ENCODE results near the gene KTN1. TPM values are rescaled to one million over a fixed set of nuclear protein-coding genes. Genes with fewer than 3 reads are reported as not detected.

The KTN1 gene
- total and polyA plus RNA-seq, 2 experiments from 2014 or later = 124 to 607 TPM

GRCh38 chr14:55532645-55533344 lies 47.2 kb upstream of the KTN1 start:
- ATAC-seq (peak; percentile 85), DNase-seq (ENCODE audit: low spot score) (peak; percentile 47)
- H3K27me3 ChIP-seq (ENCODE audit: insufficient read depth) = no peaks in the 10 kb centered on the region
- no peaks in the 10 kb centered on the region for H3K36me3 ChIP-seq (ENCODE audit: insufficient read depth)
- no peaks in the 10 kb centered on the region for H3K79me2 ChIP-seq (replicated peaks; ENCODE audit: insufficient read depth)
- H3K27ac ChIP-seq (ENCODE audit: low read depth) = no peak overlapping the region
- H3K9me2 ChIP-seq (ENCODE audit: insufficient read depth) = no peaks in the 10 kb centered on the region
- Mint-ChIP-seq H3K4me1 (no peaks in the 10 kb centered on the region), H3K4me3 (no peak overlapping the region), H3K27ac (no peak overlapping the region), H3K36me3 (ENCODE audit: low read depth) (0 out of 3 replicates have a peak, but pooled peaks cover 2% of the 10 kb centered on the region), H3K27me3 (ENCODE audit: insufficient read depth, low read depth, poor library complexity) (peaks cover 3% of the 10 kb centered on the region), H3K9me3 (peaks cover 7% of the 10 kb centered on the region)
- H3K4me3 ChIP-seq = no peak overlapping the region
- no peak overlapping the region for H3K4me2 ChIP-seq
- H2AFZ ChIP-seq = no peak overlapping the region
- no peaks in the 10 kb centered on the region for H3F3A ChIP-seq (replicated peaks; ENCODE audit: low read depth)
- TF ChIP-seq JUNB (IDR thresholded peaks at IDR 0.05; ENCODE audit: unreplicated experiment) (no peak), CTCF (conservative IDR thresholded peaks at IDR 0.05; ENCODE audit: low read depth in 2 of 2) (peak; percentile 13 to 32; a peak in 3 of 4 replicates), ETS1 (IDR thresholded peaks at IDR 0.05) (no peak), ZNF331 (CRISPR knock-in tag; IDR thresholded peaks at IDR 0.05; ENCODE audit: low read depth) (no peak), STAT1 (IDR thresholded peaks at IDR 0.05; ENCODE audit: unreplicated experiment) (no peak), CREB1 (CRISPR knock-in tag; IDR thresholded peaks at IDR 0.05; ENCODE audit: low read depth) (no peak)
- no peaks in the 10 kb centered on the region for H4K20me1 ChIP-seq (replicated peaks; ENCODE audit: insufficient read depth)
- no peaks in the 10 kb centered on the region for H3K4me1 ChIP-seq (ENCODE audit: insufficient read depth)

- H3K4me3 Mint-ChIP-seq = no peak overlapping the region; the same call in 2 of the 3 replicates
- no peak for ATAC-seq
- TF ChIP-seq STAT1 (IDR thresholded peaks at IDR 0.05; ENCODE audit: unreplicated experiment) = no peak
- TF ChIP-seq REST (IDR thresholded peaks at IDR 0.05; ENCODE audit: unreplicated experiment) = no peak
- no peak for TF ChIP-seq ETS1 (IDR thresholded peaks at IDR 0.05)
- no peak for TF ChIP-seq ZNF114 (CRISPR knock-in tag; IDR thresholded peaks at IDR 0.05)
- TF ChIP-seq CTCF (conservative IDR thresholded peaks at IDR 0.05; ENCODE audit: low read depth in 2 of 2) = no peak
- no peak for TF ChIP-seq EZH2 (IDR thresholded peaks at IDR 0.05; ENCODE audit: low read depth, unreplicated experiment)
- TF ChIP-seq POLR2AphosphoS5 (IDR thresholded peaks at IDR 0.05; ENCODE audit: low read depth) = no peak
These were observed 46.0 kb upstream of the KTN1 start for GRCh38 chr14:55533960-55534359.

More at GRCh38 chr14:55533960-55534359, 46.0 kb upstream of the KTN1 start:
- Histone ChIP-seq H3K4me1 (ENCODE audit: insufficient read depth) (no peaks in the 10 kb centered on the region), H3K9me2 (ENCODE audit: insufficient read depth) (no peaks in the 10 kb centered on the region), H2AFZ (no peak overlapping the region), H4K20me1 (replicated peaks; ENCODE audit: insufficient read depth) (no peaks in the 10 kb centered on the region), H3K4me3 (no peak overlapping the region), H3K79me2 (replicated peaks; ENCODE audit: insufficient read depth) (no peaks in the 10 kb centered on the region), H3K4me2 (no peak overlapping the region), H3K27me3 (ENCODE audit: insufficient read depth) (no peaks in the 10 kb centered on the region), H3K36me3 (ENCODE audit: insufficient read depth) (no peaks in the 10 kb centered on the region), H3F3A (replicated peaks; ENCODE audit: low read depth) (no peaks in the 10 kb centered on the region), H3K27ac (ENCODE audit: low read depth) (no peak overlapping the region)
- Mint-ChIP-seq H3K4me1 (no peaks in the 10 kb centered on the region), H3K36me3 (ENCODE audit: low read depth) (0 out of 3 replicates have a peak, but pooled peaks cover 2% of the 10 kb centered on the region), H3K9me3 (peaks cover 7% of the 10 kb centered on the region), H3K27ac (no peak overlapping the region), H3K27me3 (ENCODE audit: insufficient read depth, low read depth, poor library complexity) (peaks cover 3% of the 10 kb centered on the region)
- DNase-seq (ENCODE audit: low spot score) = no peak
